Tongue (tissue), 2 donors: Measurements from ENCODE around the gene MEDAG. TPM values are rescaled to one million over a fixed set of nuclear protein-coding genes. Genes with fewer than 3 reads are reported as not detected.
A peak's percentile ranks its signal among the peaks of the same experiment; 100 is the strongest.

Experiments used
- DNase-seq: peaks from one replicate; pipeline ENCODE4 v3.0.0-alpha.2; 2015
- total RNA-seq: library from RNA; depleted of rRNA; stranded (reverse); fragments of >200 nt; gene quantifications from one replicate; pipeline ENCODE4 v1.2.3, GENCODE V29; 2014

MEDAG gene
- 4.1 TPM for total RNA-seq

GRCh38 chr13:30905932-30906383 is at the start of gene MEDAG:
TSS of gene MEDAG (plus strand) at chr13:30906271. CDS start at chr13:30906516, 245 bp downstream.
- DNase-seq: peak; percentile 64

GRCh38 chr13:30857018-30857417 is 49.1 kb upstream of the MEDAG start:
- no peak for DNase-seq

GRCh38 chr13:30857636-30858035 is 48.4 kb upstream of the MEDAG start:
- DNase-seq: no peak

GRCh38 chr13:30859326-30859725 is 46.7 kb upstream of the MEDAG start:
- DNase-seq: peak; percentile 49

- DNase-seq: no peak
Measured at GRCh38 chr13:30861163-30861562, 44.9 kb upstream of the MEDAG start.

GRCh38 chr13:30861836-30862467 is 44.1 kb upstream of the MEDAG start:
- DNase-seq: no peak

- DNase-seq: peak; percentile 63
Measured at GRCh38 chr13:30862707-30863106, 43.4 kb upstream of the MEDAG start.

GRCh38 chr13:30863231-30863630 is 42.8 kb upstream of the MEDAG start:
- peak; percentile 56 for DNase-seq

GRCh38 chr13:30863796-30864195 is 42.3 kb upstream of the MEDAG start:
- no peak for DNase-seq

GRCh38 chr13:30864433-30865122 is 41.5 kb upstream of the MEDAG start:
- peak; percentile 85 for DNase-seq

- peak; percentile 95 for DNase-seq
Measured at GRCh38 chr13:30865123-30866049, 40.7 kb upstream of the MEDAG start.

- DNase-seq: peak; percentile 85
Measured at GRCh38 chr13:30866677-30867076, 39.4 kb upstream of the MEDAG start.

GRCh38 chr13:30867089-30867669 is 38.9 kb upstream of the MEDAG start:
- no peak for DNase-seq

GRCh38 chr13:30868799-30869470 is 37.1 kb upstream of the MEDAG start:
- DNase-seq: peak; percentile 82

GRCh38 chr13:30869491-30869890 is 36.6 kb upstream of the MEDAG start:
- DNase-seq: no peak

GRCh38 chr13:30870049-30870884 is 35.8 kb upstream of the MEDAG start:
- DNase-seq: peak; percentile 65

- DNase-seq: no peak
Measured at GRCh38 chr13:30870916-30871587, 35.0 kb upstream of the MEDAG start.

GRCh38 chr13:30871588-30872275 is 34.3 kb upstream of the MEDAG start:
- DNase-seq: peak; percentile 85

GRCh38 chr13:30872276-30872594 is 33.8 kb upstream of the MEDAG start:
- no peak for DNase-seq
